Measurements from ENCODE around the gene HIPK3.

GRCh38 chr11:33399421-33399820, 142.2 kb downstream of the HIPK3 start:
- TF ChIP-seq POLR2AphosphoS5 (IDR thresholded peaks at IDR 0.05; ENCODE audit: low read depth, low read length) (no peak), TAF1 (IDR thresholded peaks at IDR 0.05; ENCODE audit: low read depth, low read length) (no peak), POLR2A (IDR thresholded peaks at IDR 0.05; ENCODE audit: low read depth, low read length) (no peak), POU2F2 (IDR thresholded peaks at IDR 0.05; ENCODE audit: low read depth, low read length) (no peak)

Measured in GM12891 (cell line).